Activated CD4-positive, CD25-positive, alpha-beta regulatory T cell (primary cell): ENCODE data around the gene HSPD1.
A peak's percentile ranks its signal among the peaks of the same experiment; 100 is the strongest.

ENCODE experiments used
- DNase-seq, 4 experiments: peaks; one replicate each; lab custom pipeline; 2025; lab: John Stamatoyannopoulos, UW

HSPD1 gene

DNA sequence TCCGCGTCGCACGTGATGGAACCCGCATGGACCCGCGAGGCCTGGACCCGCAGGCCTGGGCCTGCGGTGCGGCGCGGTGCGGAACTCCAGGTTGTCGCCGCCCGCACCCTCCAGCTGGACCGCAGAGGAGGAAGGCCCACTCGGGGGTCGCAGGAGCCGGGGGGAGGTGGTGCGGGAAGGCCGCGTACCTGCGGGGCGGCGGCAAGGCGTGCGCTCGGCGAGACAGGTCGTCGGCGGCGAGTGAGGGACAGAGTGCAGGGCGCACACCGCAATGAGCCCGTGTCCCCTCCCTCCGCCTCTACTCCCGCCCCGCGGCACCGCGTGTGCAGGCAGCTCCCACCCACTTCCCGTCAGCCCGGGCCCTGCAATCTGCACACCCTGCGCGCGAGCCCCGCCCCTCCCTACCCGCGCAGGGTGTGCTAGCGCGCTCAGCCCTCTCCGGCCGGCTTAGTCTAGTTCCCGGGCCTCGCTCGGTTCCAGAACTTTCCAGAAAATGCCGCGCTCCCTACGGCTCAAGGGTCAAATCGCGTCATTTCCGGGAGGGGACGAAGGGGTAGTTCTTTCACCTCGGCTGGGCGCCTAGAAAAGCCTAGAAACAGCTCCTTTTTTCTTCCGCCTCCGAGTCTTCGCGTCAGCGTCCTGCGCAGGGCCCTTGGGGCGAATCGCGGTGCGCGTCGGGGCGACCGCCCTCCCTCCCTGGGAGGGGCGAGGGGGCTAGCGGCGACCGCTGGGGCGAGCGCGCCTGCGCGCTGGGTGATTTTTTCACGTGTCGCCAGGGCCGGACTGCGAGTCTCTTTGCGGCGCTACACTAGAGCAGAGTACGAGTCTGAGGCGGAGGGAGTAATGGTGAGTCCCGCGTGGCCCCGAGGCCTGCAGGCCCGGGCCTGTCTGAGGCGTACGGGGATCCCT lies at the start of gene HSPD1, which contains the start of gene HSPE1:
TSS of gene HSPD1 (minus strand) at position 247 of the 909 bp plus-strand sequence. CDS start 992 bp downstream, outside the sequence.
TSS of gene HSPE1 (plus strand) at position 786 of the 909 bp plus-strand sequence. CDS start at position 844, 58 bp downstream.
- peak; percentile 94 to 99 (median 98) for DNase-seq

DNA sequence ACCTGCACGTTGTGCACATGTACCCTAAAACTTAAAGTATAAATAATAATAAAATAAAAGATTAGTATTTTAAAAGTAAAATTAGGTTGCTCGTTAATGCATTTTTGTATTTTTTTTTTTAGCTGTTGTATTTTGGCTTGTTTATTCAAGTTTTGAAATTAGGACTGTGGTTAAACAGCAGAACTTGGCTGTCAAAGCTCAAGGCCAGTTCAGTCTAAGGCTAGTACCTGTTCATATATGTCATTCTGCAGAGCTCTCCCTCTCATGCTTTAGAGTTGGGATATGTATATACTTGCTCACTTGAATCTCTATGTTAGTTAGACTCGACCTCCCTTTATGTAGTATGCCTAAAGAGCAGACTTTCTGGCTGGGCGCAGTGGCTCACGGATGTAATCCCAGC lies 48.9 kb upstream of the HSPD1 start:
- no peak for DNase-seq

DNA sequence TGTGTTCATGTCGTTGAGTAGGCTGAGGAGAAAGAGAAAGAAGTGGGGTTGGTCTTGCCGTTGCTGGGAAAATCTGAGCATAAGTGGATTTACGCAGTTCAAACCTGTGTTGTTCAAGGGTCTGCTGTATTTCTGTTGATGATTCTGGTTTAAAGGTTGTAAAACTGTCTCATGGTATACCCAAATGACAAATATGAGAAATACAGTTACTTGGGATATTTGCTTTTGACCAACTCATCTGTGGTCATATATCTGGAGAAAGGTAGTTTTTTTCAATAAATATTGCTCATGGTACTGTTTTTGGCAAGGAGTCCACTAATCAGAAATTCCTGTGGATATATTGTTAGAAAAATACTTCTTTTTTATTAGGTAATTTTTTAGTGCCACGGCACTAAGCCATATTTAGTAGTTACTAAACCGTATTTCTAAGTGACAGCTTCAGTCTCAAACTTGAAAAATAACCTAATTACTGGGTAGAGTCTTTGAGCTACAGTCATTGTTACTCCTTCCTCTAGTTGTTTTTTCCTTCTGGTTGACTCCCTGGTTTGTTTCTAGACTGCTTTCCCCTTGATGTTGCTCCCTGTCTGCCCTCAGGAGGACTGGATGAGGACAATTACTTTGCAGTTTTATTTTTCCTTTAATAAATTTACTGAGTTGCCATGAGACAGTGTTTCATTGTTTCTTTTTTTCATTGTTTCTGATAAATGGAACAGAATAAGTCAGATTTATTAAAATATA lies 47.7 kb upstream of the HSPD1 start:
- DNase-seq: no peak

DNA sequence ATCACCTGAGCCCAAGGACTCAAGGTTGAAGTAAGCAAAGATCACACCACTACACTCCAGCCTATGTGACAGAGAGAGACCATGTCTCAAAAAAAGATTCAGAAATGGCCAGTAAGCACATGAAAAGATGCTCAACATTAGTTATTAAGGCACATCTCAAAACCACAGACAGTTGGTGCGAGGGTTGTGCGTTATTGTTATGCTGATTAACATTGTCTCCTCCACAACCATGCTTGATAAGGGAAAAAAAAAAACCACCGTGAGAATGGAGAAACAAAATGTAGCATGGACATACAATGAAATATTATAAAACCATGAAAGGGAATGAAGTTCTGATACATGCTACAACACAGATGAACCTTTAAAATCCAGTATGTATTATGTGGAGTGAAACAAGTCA lies 43.6 kb upstream of the HSPD1 start:
- no peak for DNase-seq

DNA sequence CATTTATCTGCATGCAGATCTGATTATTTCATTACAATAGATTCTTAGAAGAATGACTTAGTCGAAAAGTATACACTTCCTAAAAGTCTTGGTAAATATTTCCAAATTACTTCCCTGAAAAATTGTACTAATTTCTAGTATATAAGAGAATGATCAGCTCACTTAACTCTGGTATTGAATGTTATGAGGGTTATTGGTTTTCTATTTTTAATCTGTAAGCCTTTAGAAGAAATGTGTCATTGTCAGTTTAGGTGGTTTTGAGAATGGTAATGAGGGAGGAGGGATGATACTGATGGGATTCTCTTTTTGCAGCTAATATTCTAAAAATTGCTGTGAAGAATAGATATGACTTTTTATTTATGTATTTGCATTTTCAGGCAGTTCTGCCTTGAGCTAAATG lies 40.1 kb upstream of the HSPD1 start:
- DNase-seq: no peak

DNA sequence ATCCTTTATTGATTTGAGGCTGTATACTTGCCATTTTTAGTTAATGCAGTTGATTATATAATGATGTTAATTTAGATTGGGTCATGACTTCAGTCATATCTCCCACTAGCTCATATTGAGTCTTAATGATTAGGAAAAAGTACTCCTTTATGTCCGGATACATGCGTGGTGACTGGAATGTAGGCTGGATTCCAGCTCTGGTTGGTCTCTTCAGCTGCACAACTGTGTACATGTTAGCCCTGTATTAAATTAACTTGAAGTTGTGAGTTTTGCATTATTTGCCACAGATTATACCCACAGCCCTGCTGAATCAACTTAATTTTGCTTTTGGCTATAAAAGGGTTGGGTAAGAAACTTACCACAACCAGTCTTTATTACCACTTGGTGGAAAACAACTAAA lies 38.8 kb upstream of the HSPD1 start:
- DNase-seq: no peak

DNA sequence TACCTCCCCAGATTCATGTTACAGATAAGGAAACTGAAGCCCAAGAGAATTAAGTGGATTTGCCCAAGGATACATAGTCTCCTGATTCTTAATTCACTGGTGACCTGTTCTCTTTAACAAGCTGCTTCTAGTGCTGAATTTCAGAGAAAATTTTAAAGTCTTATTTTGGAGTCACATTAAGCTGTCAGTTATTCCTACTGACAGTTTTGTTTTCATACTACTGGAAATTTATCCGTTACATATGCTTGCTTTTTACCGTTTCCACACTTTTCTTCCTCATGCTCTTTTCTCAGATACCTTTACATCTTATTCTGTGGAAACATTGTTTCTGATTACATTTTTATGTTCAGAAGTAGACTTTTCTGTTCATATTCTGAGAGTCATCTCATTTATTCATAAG lies 17.5 kb upstream of the HSPD1 start:
- DNase-seq: no peak

DNA sequence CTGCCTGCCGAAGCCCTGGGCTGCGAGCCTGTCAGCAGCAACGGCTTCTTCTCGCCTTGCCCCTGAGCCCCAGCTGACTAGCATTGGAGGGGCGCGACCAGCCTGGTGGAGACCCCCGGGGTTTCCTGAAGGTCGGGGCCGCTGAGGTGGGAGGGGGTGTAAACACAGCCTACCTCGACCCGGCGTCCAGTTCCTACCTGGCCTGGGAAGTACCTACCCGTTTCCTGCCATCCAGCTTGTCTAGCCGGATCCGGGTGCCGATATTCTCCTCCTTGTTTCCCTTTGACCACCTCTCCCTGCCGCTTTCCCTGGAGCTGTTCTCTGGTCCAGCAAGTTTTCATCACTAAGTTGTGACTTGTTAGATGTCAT lies 16.7 kb upstream of the HSPD1 start:
- DNase-seq: no peak

DNA sequence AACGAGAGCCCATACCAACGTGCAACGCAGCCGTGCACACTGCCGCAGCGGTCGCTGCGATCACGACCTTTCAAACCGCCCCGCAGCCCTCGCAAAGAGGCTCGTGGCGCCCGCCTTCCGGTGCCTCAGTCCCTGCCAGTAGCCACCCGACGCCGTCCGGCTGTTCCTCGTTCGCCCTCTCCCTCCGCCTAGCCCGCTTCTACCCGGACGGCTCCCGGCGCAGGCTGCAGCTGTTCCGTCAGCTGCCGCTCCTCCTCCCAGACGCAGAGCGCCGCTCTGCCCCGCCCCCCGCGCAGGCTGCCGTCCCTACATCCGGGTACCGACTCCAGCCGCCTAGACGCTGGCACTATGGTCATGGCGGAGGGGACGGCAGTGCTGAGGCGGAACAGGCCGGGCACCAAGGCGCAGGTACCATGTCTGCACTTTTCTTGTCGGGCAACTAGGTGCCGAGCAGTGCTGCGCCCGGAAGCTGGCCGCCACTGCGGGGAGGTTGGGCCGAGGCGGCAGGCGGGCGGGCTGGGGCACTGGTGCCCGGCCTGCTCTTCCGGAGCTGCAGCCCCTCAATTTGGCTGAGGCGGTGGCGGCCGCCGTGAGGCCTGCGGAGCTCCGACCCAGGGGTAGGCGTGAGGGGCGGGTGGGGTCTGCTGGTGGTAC lies 16.2 kb upstream of the HSPD1 start, which contains the start of gene MOB4:
TSS of gene MOB4 (plus strand) at position 328 of the 654 bp plus-strand sequence. CDS start at position 349, 21 bp downstream.
- DNase-seq: peak; percentile 88 to 90 (median 88)

DNA sequence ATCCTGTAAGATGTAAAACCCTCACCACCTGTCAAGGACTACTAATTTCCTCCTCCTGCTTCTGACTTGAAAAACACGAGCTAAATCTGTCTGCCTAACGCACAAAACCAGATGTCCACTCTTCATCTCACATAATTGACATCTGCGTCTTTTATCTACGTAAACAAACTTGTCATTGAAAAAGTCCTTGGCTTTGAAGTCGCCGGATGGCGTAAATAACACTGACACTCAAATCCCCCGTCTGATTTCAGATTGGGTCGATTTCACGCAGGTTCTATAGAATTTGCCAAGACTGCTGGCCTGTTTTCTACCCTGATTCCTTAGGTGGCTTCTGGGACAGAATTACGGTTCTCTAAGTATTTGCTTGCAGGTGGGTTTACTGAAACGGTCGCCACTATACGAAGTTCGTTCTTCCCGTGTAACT lies 15.7 kb upstream of the HSPD1 start:
- DNase-seq: no peak

DNA sequence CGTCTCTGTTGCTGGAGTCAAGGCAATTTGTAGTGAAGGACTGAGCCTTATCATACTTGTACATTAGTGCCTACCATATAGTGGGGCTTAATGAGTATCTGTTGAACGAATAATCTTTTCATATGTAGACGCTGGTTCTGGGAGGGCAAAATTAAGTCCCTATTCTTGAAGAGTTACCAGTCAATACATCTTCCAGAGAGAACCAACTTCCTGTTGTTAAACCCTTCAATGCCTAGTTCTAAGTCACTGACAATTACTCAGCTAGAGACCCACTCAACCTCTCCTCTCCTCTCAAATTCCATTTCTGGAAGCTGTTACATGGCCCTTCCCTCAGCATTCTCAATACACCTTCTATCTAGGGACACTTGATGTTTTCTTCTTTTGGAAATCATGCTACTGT lies 15.1 kb upstream of the HSPD1 start:
- no peak for DNase-seq

DNA sequence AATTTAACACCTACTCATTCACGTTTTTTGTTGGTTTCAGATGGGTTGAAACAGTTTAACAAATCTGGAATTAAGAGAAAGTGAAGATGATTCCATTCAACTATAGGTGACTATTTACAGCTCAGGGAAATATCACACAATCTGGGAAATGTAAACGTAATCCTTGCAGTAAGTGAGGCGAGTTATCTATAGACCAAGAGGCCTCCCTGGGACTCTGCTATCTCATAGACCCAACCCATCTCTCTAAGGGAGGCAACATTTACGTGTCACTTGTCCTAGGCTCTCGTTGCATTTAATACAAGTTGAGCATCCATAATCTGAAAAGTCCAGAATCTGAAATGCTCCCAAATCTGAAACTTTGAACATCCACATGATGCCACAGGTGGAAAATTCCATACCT lies 14.3 kb upstream of the HSPD1 start:
- no peak for DNase-seq

DNA sequence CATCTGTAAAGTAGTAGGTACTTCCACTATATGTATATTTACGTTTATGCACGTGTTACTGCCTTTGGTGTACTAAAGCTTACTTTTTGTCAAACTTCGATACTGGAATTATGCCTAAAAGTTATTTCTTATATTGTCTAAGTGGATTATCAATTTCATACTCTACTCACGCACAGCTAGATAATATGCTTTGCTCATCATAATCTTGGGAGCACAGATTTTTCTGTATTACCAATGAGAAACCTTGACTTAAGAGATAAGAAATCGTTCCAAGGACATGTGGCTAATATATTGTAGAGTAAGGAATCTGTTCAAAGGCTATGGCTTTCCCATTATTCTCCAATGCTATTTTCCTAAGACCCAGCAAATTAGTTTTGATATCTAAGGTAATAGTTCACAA lies 7.0 kb upstream of the HSPD1 start:
- no peak for DNase-seq

DNA sequence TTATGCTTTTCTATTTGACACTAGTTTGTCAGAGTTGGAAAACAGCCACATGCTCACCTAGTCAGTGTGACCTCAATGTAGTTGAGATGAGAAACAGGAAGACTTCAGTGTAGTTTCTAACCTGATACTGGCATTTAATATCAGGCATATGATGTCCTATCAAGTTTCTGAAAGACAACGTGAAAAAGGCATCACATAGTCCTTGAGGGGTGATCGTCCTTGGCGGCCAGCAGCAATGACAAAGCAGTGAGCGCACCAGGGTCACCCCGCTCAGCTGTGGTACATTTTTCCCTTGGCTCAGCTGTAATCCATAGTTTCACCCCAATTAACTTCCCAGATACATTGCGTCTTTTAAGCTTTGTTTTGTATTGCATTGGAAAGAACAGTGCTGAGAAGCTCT lies 4.9 kb upstream of the HSPD1 start:
- no peak for DNase-seq

DNA sequence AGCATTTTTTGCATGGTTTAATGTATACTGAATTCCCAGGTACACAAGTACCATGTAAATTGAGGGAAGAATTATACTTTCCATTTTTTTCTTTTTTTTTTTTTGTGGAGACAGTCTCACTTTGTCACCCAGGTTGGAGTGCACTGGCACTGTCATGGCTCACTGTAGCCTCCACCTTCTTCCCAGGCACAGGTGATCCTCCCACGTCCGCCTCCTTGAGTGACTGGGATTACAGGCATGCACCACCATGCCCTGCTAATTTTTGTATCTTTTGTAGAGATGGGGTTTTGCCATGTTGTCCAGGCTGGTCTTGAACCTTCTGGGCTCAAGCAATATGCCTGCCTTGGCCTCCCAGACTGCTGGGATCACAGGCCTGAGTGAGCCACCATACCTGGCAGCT lies 4.4 kb upstream of the HSPD1 start:
- DNase-seq: no peak

DNA sequence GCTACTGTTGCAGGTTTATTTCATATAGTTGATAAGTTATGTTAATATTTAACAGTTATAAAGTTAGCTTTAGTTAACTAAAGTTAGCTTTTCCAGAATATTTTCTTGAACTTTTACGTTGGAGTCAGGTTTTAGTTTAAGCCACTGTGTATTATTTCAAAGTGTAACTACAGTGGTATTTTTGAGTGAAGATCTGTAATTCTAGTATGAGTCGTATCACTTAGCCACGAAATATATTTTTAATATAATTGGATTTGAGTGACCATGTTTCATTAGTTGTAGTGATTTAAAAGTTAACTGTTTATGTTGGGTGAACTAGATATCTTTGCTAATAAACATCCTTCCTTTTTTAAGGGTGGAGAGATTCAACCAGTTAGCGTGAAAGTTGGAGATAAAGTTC lies 3.0 kb upstream of the HSPD1 start:
- DNase-seq: no peak

DNA sequence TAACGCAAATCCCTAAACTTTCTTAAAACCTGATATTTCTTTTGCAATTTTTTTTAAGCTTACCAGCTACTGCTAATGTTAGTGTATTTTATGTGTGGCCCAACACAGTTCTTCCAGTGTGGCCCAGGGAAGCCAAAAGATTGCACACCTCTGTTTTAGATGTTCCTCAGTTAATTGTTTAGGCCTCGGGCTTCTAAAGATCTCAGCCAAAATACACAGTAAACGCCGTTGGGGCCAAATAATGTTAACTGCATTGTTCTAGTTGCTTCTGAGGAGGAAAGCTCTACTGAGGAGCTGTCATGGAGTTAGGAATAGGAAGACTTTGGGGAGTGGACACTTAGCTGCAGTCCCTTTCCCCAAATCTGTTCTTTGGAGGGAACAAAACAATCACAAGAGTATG lies 2.6 kb upstream of the HSPD1 start:
- no peak for DNase-seq

DNA sequence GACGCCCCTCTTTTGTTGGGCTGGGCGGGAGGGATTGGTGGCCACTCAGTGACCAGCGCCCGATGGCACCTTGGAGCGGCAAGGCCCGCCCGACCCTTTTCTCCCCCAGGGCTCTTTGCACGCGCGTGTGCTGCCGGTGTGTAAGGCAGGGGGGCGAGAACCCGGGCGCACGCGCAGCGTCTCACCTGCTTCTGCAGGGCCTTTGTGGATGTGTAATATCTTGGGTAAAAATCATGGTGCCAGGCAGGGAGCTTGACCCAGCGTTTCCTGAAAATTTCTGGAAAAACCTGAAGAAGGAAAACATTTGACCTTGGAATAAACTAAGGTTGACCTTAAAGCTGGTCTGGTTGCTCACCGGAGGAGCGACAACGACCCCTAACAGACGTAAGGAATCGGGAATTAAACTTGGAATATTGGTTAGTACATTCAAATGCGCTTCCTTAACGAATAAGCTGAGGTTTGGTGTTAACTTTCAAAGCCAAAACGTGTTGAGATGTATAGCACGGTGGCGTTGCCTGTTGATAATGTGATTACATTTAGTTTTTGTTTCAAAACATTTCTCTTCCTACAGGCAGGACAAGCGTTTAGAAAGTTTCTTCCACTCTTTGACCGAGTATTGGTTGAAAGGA lies 977 bp upstream of the HSPD1 start:
- DNase-seq: peak in 2 of 4 experiments; percentile 53 to 59

DNA sequence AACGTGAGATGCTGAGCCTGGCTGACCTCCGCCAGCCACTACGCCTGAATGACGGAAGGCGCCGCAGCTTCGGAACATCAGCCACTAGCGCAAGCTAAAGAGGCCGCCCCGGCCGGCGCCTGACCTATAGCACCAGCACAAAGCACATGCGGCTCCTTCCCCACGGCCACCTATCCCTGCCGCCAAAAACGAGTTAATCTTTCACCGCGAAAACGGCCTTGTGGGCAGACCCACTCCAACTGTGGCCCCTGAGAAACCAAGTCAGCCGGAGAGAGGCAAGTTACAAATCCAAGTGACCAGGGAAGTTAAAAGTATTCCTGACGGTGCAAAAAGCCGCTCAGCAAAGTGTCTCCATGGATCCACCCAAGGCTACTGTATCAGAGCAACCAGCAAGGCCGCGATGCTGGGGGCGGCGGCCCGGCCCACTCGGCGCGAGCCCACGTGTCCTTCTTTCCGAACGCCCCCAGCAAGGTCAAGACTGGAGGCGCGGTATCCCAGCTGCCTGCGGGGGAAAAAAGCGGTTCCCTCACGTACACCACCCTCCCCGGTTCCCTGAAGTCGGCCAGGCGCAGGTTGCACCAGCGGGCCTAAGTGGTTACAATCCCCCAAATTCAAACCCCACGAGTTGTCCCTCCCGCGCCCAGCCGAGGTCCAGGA lies 575 bp downstream of the HSPD1 start:
- peak; percentile 9 to 33 (median 22) for DNase-seq

DNA sequence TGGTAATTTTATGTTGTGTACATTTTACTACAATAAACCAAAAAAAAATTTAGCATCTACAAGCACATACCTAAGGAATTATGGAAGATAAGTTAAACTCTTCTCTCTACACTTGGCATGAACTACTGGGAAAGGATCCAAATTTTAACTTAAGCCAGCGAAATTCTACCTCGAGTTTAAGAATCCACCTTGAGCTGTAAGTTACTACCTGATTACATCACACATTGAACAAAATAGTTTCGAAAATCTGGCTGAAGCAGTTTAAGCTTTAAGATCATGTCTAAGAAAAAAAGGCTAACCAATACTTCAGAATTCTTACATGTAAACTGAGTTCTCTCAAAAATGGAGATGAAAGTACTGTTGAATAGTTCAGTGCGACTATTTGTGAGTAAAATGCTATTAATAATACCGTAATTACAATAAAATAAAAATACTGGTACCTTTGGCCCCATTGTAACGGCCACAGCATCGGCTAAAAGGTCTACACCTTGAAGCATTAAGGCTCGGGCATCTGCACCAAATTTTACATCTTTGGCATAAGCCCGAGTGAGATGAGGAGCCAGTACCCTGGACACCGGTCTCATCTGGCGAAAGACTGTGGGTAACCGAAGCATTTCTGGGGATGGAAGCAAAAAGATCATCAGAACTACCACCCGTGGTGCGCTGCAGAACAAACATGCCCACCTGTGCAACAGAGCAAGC lies 1.3 kb downstream of the HSPD1 start:
- DNase-seq: no peak

DNA sequence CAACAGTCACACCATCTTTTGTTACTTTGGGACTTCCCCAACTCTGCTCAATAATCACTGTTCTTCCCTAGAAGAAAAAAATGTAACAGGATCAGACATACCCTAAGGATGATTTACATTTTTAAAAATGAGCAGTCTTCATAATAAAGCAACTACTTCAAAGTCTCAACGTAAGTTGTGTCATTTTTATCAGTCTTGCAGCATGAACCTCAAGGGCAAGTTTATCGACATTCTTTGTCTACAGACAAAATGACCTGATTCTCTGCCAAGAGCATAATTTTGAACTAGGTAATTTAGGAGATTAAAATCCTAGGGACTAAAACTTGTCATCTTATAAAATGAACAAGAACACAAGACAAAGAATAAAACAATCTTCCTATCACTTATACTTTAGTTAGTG lies 2.3 kb downstream of the HSPD1 start:
- DNase-seq: no peak
